Measurements from ENCODE around the gene TDRD7. TPM values are rescaled to one million over a fixed set of nuclear protein-coding genes. Genes with fewer than 3 reads are reported as not detected.

The TDRD7 gene
- total RNA-seq, 1 experiment from 2014 or later: 2.8 TPM

- Mint-ChIP-seq H3K9me3 (no peaks in the 10 kb centered on the region), H3K4me1 (peaks cover 8% of the 10 kb centered on the region), H3K27me3 (ENCODE audit: low read depth) (no peaks in the 10 kb centered on the region), H3K36me3 (no peaks in the 10 kb centered on the region), H3K4me3 (no peak overlapping the region), H3K27ac (no peak overlapping the region)
- no peak for ATAC-seq
- no peak for TF ChIP-seq ZNF512 (CRISPR knock-in tag; IDR thresholded peaks at IDR 0.05; ENCODE audit: borderline replicate concordance)
- TF ChIP-seq CBFB (CRISPR knock-in tag; IDR thresholded peaks at IDR 0.05; ENCODE audit: low read depth): no peak
- no peak for TF ChIP-seq ZNF219 (CRISPR knock-in tag; IDR thresholded peaks at IDR 0.05; ENCODE audit: borderline replicate concordance)
- no peak for TF ChIP-seq MAX (CRISPR knock-in tag; IDR thresholded peaks at IDR 0.05)
- TF ChIP-seq, protein P1, sequence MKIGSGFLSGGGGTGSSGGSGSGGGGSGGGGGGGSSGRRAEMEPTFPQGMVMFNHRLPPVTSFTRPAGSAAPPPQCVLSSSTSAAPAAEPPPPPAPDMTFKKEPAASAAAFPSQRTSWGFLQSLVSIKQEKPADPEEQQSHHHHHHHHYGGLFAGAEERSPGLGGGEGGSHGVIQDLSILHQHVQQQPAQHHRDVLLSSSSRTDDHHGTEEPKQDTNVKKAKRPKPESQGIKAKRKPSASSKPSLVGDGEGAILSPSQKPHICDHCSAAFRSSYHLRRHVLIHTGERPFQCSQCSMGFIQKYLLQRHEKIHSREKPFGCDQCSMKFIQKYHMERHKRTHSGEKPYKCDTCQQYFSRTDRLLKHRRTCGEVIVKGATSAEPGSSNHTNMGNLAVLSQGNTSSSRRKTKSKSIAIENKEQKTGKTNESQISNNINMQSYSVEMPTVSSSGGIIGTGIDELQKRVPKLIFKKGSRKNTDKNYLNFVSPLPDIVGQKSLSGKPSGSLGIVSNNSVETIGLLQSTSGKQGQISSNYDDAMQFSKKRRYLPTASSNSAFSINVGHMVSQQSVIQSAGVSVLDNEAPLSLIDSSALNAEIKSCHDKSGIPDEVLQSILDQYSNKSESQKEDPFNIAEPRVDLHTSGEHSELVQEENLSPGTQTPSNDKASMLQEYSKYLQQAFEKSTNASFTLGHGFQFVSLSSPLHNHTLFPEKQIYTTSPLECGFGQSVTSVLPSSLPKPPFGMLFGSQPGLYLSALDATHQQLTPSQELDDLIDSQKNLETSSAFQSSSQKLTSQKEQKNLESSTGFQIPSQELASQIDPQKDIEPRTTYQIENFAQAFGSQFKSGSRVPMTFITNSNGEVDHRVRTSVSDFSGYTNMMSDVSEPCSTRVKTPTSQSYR (CRISPR knock-in tag; IDR thresholded peaks at IDR 0.05): no peak
- no peak for TF ChIP-seq ZNF317 (CRISPR knock-in tag; IDR thresholded peaks at IDR 0.05; ENCODE audit: borderline replicate concordance, low read depth)
- TF ChIP-seq ZNF232 (CRISPR knock-in tag; IDR thresholded peaks at IDR 0.05): no peak
- TF ChIP-seq JAZF1 (CRISPR knock-in tag; IDR thresholded peaks at IDR 0.05): no peak
- TF ChIP-seq NR3C1 (CRISPR knock-in tag; conservative IDR thresholded peaks at IDR 0.05; ENCODE audit: low read depth): no peak
- TF ChIP-seq, protein P2, sequence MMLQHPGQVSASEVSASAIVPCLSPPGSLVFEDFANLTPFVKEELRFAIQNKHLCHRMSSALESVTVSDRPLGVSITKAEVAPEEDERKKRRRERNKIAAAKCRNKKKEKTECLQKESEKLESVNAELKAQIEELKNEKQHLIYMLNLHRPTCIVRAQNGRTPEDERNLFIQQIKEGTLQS (CRISPR knock-in tag; conservative IDR thresholded peaks at IDR 0.05): no peak
- TF ChIP-seq FOXJ3 (CRISPR knock-in tag; IDR thresholded peaks at IDR 0.05; ENCODE audit: borderline replicate concordance): no peak
- TF ChIP-seq ZBTB21 (CRISPR knock-in tag; IDR thresholded peaks at IDR 0.05; ENCODE audit: borderline replicate concordance): no peak
- TF ChIP-seq CDX4 (CRISPR knock-in tag; IDR thresholded peaks at IDR 0.05; ENCODE audit: borderline replicate concordance): no peak
- TF ChIP-seq, protein P3, sequence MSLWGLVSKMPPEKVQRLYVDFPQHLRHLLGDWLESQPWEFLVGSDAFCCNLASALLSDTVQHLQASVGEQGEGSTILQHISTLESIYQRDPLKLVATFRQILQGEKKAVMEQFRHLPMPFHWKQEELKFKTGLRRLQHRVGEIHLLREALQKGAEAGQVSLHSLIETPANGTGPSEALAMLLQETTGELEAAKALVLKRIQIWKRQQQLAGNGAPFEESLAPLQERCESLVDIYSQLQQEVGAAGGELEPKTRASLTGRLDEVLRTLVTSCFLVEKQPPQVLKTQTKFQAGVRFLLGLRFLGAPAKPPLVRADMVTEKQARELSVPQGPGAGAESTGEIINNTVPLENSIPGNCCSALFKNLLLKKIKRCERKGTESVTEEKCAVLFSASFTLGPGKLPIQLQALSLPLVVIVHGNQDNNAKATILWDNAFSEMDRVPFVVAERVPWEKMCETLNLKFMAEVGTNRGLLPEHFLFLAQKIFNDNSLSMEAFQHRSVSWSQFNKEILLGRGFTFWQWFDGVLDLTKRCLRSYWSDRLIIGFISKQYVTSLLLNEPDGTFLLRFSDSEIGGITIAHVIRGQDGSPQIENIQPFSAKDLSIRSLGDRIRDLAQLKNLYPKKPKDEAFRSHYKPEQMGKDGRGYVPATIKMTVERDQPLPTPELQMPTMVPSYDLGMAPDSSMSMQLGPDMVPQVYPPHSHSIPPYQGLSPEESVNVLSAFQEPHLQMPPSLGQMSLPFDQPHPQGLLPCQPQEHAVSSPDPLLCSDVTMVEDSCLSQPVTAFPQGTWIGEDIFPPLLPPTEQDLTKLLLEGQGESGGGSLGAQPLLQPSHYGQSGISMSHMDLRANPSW (CRISPR knock-in tag; conservative IDR thresholded peaks at IDR 0.05; ENCODE audit: low read depth): no peak
- no peak for TF ChIP-seq ZSCAN18 (CRISPR knock-in tag; IDR thresholded peaks at IDR 0.05)
- no peak for TF ChIP-seq ETV6 (CRISPR knock-in tag; IDR thresholded peaks at IDR 0.05)
- TF ChIP-seq CTCF (IDR thresholded peaks at IDR 0.05): no peak
- no peak for TF ChIP-seq NFYB (CRISPR knock-in tag; conservative IDR thresholded peaks at IDR 0.05; ENCODE audit: low read depth)
- DNase-seq (ENCODE audit: low spot score): no peak
- CTCF ChIA-PET: interaction anchor here (1.0 kb wide), 1 partner anchor 87 kb away, joined by 3 read pairs; no protein-coding TSS in a partner anchor
- POLR2A ChIA-PET: interaction anchor here (0.6 kb wide), 1 partner anchor 1946 kb away, joined by 3 read pairs; no protein-coding TSS in a partner anchor
Measured at GRCh38 chr9:97511655-97512427, 99.9 kb downstream of the TDRD7 start.

Measured in WTC11 (cell line).